Neural cell (in vitro differentiated cells): ENCODE measurements around the gene TMOD3.

Source experiments
- EP300 ChIP-seq: fragments of 450-650 bp; conservative IDR thresholded peaks from 2 replicates; pipeline ENCODE4 v1.6.1; 2014; ENCODE audit warnings: antibody characterized with exemption, mild to moderate bottlenecking, moderate library complexity; ENCODE audit not compliant: poor library complexity, severe bottlenecking
- EZH2 ChIP-seq: fragments of 200-600, 300-800 bp; shearing (Covaris generic), sonication (generic); IDR thresholded peaks from 2 replicates; pipeline ENCODE4 v1.6.1; 2014; ENCODE audit warnings: antibody characterized with exemption, low read length, borderline replicate concordance, mild to moderate bottlenecking; ENCODE audit not compliant: insufficient read depth, poor library complexity, severe bottlenecking
- MXI1 ChIP-seq: fragments of 450-650 bp; conservative IDR thresholded peaks from 2 replicates; pipeline ENCODE4 v1.6.1; 2014; ENCODE audit warnings: antibody characterized with exemption, mild to moderate bottlenecking; ENCODE audit not compliant: poor library complexity, severe bottlenecking
- POLR2AphosphoS5 ChIP-seq: IDR thresholded peaks from 2 replicates; pipeline ENCODE4 v1.6.1; 2012
- RAD21 ChIP-seq: fragments of 450-650 bp; conservative IDR thresholded peaks from 2 replicates; pipeline ENCODE4 v1.6.1; 2014; ENCODE audit warnings: antibody characterized with exemption, mild to moderate bottlenecking, moderate library complexity
- TF ChIP-seq, protein P1 (sequence below): fragments of 450-650 bp; IDR thresholded peaks from 2 replicates; pipeline ENCODE4 v1.5.1; 2014; ENCODE audit warnings: antibody characterized with exemption, mild to moderate bottlenecking, moderate library complexity; ENCODE audit not compliant: poor library complexity, severe bottlenecking
- TF ChIP-seq, protein P2 (sequence below): IDR thresholded peaks from 2 replicates; pipeline ENCODE4 v1.6.1; 2012; ENCODE audit warnings: borderline replicate concordance

DNA sequence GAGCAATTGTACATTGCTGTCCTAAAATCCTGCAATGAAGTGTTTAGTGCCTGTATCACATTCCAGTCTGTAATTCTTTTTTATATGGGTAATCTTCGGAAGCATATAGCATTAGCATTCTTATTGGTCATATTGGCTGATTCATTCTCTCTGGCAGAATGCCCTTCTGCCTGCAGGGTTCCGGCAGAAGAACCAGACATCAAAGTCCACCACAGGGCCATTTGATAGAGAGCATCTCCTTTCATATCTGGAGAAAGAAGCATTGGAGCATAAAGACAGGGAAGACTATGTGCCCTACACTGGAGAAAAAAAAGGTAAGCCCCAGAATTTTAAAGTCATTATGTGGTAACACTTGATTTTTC, 39.6 kb downstream of the TMOD3 start:
- TF ChIP-seq EZH2 = no peak
- TF ChIP-seq, protein P1, sequence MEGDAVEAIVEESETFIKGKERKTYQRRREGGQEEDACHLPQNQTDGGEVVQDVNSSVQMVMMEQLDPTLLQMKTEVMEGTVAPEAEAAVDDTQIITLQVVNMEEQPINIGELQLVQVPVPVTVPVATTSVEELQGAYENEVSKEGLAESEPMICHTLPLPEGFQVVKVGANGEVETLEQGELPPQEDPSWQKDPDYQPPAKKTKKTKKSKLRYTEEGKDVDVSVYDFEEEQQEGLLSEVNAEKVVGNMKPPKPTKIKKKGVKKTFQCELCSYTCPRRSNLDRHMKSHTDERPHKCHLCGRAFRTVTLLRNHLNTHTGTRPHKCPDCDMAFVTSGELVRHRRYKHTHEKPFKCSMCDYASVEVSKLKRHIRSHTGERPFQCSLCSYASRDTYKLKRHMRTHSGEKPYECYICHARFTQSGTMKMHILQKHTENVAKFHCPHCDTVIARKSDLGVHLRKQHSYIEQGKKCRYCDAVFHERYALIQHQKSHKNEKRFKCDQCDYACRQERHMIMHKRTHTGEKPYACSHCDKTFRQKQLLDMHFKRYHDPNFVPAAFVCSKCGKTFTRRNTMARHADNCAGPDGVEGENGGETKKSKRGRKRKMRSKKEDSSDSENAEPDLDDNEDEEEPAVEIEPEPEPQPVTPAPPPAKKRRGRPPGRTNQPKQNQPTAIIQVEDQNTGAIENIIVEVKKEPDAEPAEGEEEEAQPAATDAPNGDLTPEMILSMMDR = no peak
- no peak for TF ChIP-seq POLR2AphosphoS5
- TF ChIP-seq EP300 = no peak
- no peak for TF ChIP-seq RAD21
- TF ChIP-seq MXI1 = no peak
- TF ChIP-seq, protein P2, sequence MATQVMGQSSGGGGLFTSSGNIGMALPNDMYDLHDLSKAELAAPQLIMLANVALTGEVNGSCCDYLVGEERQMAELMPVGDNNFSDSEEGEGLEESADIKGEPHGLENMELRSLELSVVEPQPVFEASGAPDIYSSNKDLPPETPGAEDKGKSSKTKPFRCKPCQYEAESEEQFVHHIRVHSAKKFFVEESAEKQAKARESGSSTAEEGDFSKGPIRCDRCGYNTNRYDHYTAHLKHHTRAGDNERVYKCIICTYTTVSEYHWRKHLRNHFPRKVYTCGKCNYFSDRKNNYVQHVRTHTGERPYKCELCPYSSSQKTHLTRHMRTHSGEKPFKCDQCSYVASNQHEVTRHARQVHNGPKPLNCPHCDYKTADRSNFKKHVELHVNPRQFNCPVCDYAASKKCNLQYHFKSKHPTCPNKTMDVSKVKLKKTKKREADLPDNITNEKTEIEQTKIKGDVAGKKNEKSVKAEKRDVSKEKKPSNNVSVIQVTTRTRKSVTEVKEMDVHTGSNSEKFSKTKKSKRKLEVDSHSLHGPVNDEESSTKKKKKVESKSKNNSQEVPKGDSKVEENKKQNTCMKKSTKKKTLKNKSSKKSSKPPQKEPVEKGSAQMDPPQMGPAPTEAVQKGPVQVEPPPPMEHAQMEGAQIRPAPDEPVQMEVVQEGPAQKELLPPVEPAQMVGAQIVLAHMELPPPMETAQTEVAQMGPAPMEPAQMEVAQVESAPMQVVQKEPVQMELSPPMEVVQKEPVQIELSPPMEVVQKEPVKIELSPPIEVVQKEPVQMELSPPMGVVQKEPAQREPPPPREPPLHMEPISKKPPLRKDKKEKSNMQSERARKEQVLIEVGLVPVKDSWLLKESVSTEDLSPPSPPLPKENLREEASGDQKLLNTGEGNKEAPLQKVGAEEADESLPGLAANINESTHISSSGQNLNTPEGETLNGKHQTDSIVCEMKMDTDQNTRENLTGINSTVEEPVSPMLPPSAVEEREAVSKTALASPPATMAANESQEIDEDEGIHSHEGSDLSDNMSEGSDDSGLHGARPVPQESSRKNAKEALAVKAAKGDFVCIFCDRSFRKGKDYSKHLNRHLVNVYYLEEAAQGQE = no peak
